IMR-90 (cell line): ENCODE measurements around the gene CFHR2. TPM values are rescaled to one million over a fixed set of nuclear protein-coding genes. Genes with fewer than 3 reads are reported as not detected.

Experiments used
- ATAC-seq: fragments of 200-7000 bp; cut with Tn5 transposase; 2 replicates; pipeline ENCODE4 v1.9.1; 2020; ENCODE audit warnings: low read depth, mild to moderate bottlenecking, moderate library complexity
- BruUV-seq: library from RNA; stranded (reverse); fragments of 400-500 nt; replicated peaks from 2 replicates; lab custom pipeline; 2021; lab: Mats Ljungman, UMichigan
- CTCF ChIA-PET: fragments of 300-600 bp; formaldehyde crosslinking; extraction: SDS; loops from one replicate; lab custom pipeline; 2021; ENCODE audit warnings: antibody characterized with exemption; lab: Yijun Ruan, JAX
- POLR2A ChIA-PET: fragments of 300-600 bp; sonication (Branson Sonifier 250); formaldehyde crosslinking; loops from one replicate; lab custom pipeline; 2022; ENCODE audit warnings: antibody characterized with exemption; ENCODE audit not compliant: unreplicated experiment; lab: Charles Lee
- DNase-seq: peaks from one replicate; pipeline ENCODE4 v3.0.0; 2013
- H2AFZ ChIP-seq: replicated peaks from 2 replicates; pipeline ENCODE3; 2013; ENCODE audit warnings: low read length, mild to moderate bottlenecking; ENCODE audit not compliant: poor library complexity
- H2AK5ac ChIP-seq: 2 replicates; pipeline ENCODE4 v1.6.1; 2013; ENCODE audit warnings: low read depth, low read length, inconsistent platforms
- H2AK9ac ChIP-seq: replicated peaks from 2 replicates; pipeline ENCODE3; 2013; ENCODE audit warnings: mild to moderate bottlenecking, low read depth, low read length, moderate library complexity; ENCODE audit not compliant: poor library complexity
- H2BK120ac ChIP-seq: 2 replicates; pipeline ENCODE4 v1.6.1; 2013; ENCODE audit warnings: low read depth, low read length, inconsistent platforms
- H2BK15ac ChIP-seq: 3 replicates; pipeline ENCODE4 v1.6.1; 2013; ENCODE audit warnings: low read depth, low read length, inconsistent platforms
- H2BK20ac ChIP-seq: 2 replicates; pipeline ENCODE4 v1.6.1; 2013; ENCODE audit warnings: low read depth, mild to moderate bottlenecking, inconsistent platforms, low read length, moderate library complexity
- H2BK5ac ChIP-seq: 2 replicates; pipeline ENCODE4 v1.6.1; 2013; ENCODE audit warnings: mild to moderate bottlenecking, low read depth, low read length, inconsistent platforms; ENCODE audit not compliant: poor library complexity, severe bottlenecking
- H3K14ac ChIP-seq: replicated peaks from 2 replicates; pipeline ENCODE4 v1.6.1; 2013; ENCODE audit warnings: low read depth, low read length, inconsistent platforms
- H3K18ac ChIP-seq: 2 replicates; pipeline ENCODE4 v1.6.1; 2013; ENCODE audit warnings: low read depth, low read length, control low read depth
- H3K23ac ChIP-seq: 2 replicates; pipeline ENCODE4 v1.6.1; 2013; ENCODE audit warnings: low read depth, low read length, inconsistent platforms
- H3K27ac ChIP-seq: 2 replicates; pipeline ENCODE4 v1.5.1; 2013; ENCODE audit warnings: mild to moderate bottlenecking, control low read depth, low read length; ENCODE audit not compliant: insufficient read depth
- H3K27me3 ChIP-seq: 2 replicates; pipeline ENCODE4 v1.6.1; 2013; ENCODE audit warnings: low read length; ENCODE audit not compliant: control insufficient read depth, insufficient read depth
- H3K36me3 ChIP-seq: 2 replicates; pipeline ENCODE4 v1.6.1; 2013; ENCODE audit warnings: low read length, mixed read lengths; ENCODE audit not compliant: control insufficient read depth, insufficient read depth
- H3K4ac ChIP-seq: 2 replicates; pipeline ENCODE4 v1.6.1; 2013; ENCODE audit warnings: low read depth, low read length, inconsistent platforms
- H3K4me1 ChIP-seq: 2 replicates; pipeline ENCODE4 v1.6.1; 2013; ENCODE audit warnings: low read length, mixed read lengths; ENCODE audit not compliant: control insufficient read depth, insufficient read depth
- H3K4me2 ChIP-seq: 2 replicates; pipeline ENCODE4 v1.6.1; 2013; ENCODE audit warnings: low read depth, mild to moderate bottlenecking, control low read depth, low read length, moderate library complexity
- H3K4me3 ChIP-seq: 2 replicates; pipeline ENCODE4 v1.5.1; 2013; ENCODE audit warnings: low read depth, mild to moderate bottlenecking, control low read depth, low read length, moderate library complexity; ENCODE audit not compliant: insufficient read depth
- H3K56ac ChIP-seq: 2 replicates; pipeline ENCODE4 v1.6.1; 2013; ENCODE audit warnings: low read length, inconsistent platforms; ENCODE audit not compliant: insufficient read depth; ENCODE audit errors: extremely low read depth
- H3K79me1 ChIP-seq, 2 experiments: 2 replicates each; pipeline ENCODE4 v1.6.1; 2013; ENCODE audit warnings: low read length in 2 of 2, inconsistent platforms in 1 of 2, low read depth in 1 of 2
- H3K9ac ChIP-seq: 2 replicates; pipeline ENCODE4 v1.6.1; 2013; ENCODE audit warnings: low read depth, low read length, control low read depth
- H3K9me1 ChIP-seq: 2 replicates; pipeline ENCODE4 v1.6.1; 2013; ENCODE audit warnings: low read length, inconsistent platforms; ENCODE audit not compliant: insufficient read depth
- H3K9me3 ChIP-seq: 2 replicates; pipeline ENCODE4 v1.6.1; 2013; ENCODE audit warnings: low read length; ENCODE audit not compliant: control insufficient read depth, insufficient read depth
- H4K20me1 ChIP-seq: 2 replicates; pipeline ENCODE4 v1.6.1; 2013; ENCODE audit warnings: low read length, inconsistent platforms; ENCODE audit not compliant: insufficient read depth
- H4K5ac ChIP-seq: 2 replicates; pipeline ENCODE4 v1.6.1; 2013; ENCODE audit warnings: mild to moderate bottlenecking, low read depth, low read length, control low read depth
- H4K8ac ChIP-seq, 2 experiments: 2 replicates each; pipeline ENCODE4 v1.6.1; 2013; ENCODE audit warnings: low read depth in 2 of 2, low read length in 2 of 2, control low read depth in 1 of 2, inconsistent platforms in 1 of 2
- H4K91ac ChIP-seq: 2 replicates; pipeline ENCODE4 v1.6.1; 2013; ENCODE audit warnings: low read depth, low read length, inconsistent platforms; ENCODE audit not compliant: insufficient read depth
- RCOR1 ChIP-seq: IDR thresholded peaks from 2 replicates; pipeline ENCODE4 v1.6.1; 2012; ENCODE audit warnings: mild to moderate bottlenecking, low read length, improper control_type of control experiment; ENCODE audit not compliant: insufficient replicate concordance
- WGBS, 2 experiments: methylation state at CpG; one replicate each; pipeline versions ENCODE4 v1.1.5 to v1.1.7; 2013; ENCODE audit warnings: missing lambda C conversion rate in 2 of 2; ENCODE audit not compliant: insufficient read length in 1 of 2; ENCODE audit errors: extremely low coverage in 2 of 2; 5-methylcytosine and 5-hydroxymethylcytosine counted together
- dilution Hi-C: fragments of 300-500 bp; cut with HindIII; formaldehyde crosslinking; loops from one replicate; pipeline ENCODE4 v1.14.3; 2018; ENCODE audit warnings: low sequenced_read_pairs; ENCODE audit not compliant: unreplicated experiment
- in situ Hi-C: fragments of 300-500 bp; cut with MboI; formaldehyde crosslinking; loops from 3 replicates; pipeline ENCODE4 v1.14.3; 2019; ENCODE audit warnings: low sequenced_read_pairs, inconsistent platforms, mixed read lengths
- intact Hi-C: fragments of 100-400 bp; cut with micrococcal nuclease; formaldehyde crosslinking; loops from 2 replicates; pipeline ENCODE4 v1.10.0; 2022
- polyA plus RNA-seq, 3 experiments: library from polyadenylated mRNA; depleted of rRNA; stranded (reverse); fragments of >200 nt; gene quantifications; 2 replicates each; pipeline ENCODE4 v1.2.3, GENCODE V29; 2012; ENCODE audit warnings: low replicate concordance in 1 of 3
- total RNA-seq: library from RNA; depleted of rRNA; stranded (reverse); fragments of >200 nt; gene quantifications from 2 replicates; pipeline ENCODE4 v1.2.3, GENCODE V29; 2012

The CFHR2 gene
- total and polyA plus RNA-seq, 2 of the 4 experiments (the other 2 are of a cell fraction) = not detected

- Histone ChIP-seq H3K56ac (no peak overlapping the region), H2BK120ac (no peak overlapping the region), H3K23ac (no peak overlapping the region), H4K5ac (no peak overlapping the region), H2BK5ac (no peak overlapping the region), H4K91ac (no peak overlapping the region), H4K20me1 (no peaks in the 10 kb centered on the region), H3K27ac (no peak overlapping the region), H3K4ac (no peak overlapping the region), H3K18ac (no peak overlapping the region), H3K4me2 (no peak overlapping the region), H3K4me1 (no peaks in the 10 kb centered on the region), H4K8ac (no peak overlapping the region), H2AFZ (no peak overlapping the region), H2AK5ac (no peak overlapping the region), H3K79me1 (no peaks in the 10 kb centered on the region), H3K4me3 (no peak overlapping the region), H3K9ac (no peak overlapping the region), H2AK9ac (no peak overlapping the region), H3K36me3 (no peaks in the 10 kb centered on the region), H3K9me3 (no peaks in the 10 kb centered on the region), H2BK20ac (no peak overlapping the region), H3K14ac (no peak overlapping the region), H3K9me1 (no peaks in the 10 kb centered on the region), H2BK15ac (no peak overlapping the region), H3K27me3 (no peaks in the 10 kb centered on the region)
- no TSS peak for BruUV-seq
- DNase-seq (no peak), ATAC-seq (no peak)
- ChIA-PET POLR2A (no interaction called here), CTCF (no interaction called here)
- no CpG with 5 or more reads among the region's 2 CpGs for WGBS, 2 experiments
- intact Hi-C loops (no loop called here), dilution Hi-C loops (no loop called here), in situ Hi-C loops (no loop called here)
- TF ChIP-seq RCOR1 = no peak
Observed at GRCh38 chr1:197003132-197003531, 59.6 kb downstream of the CFHR2 start.
